Omental fat pad (tissue), 4 donors: Measurements from ENCODE around the gene DNHD1. TPM values are rescaled to one million over a fixed set of nuclear protein-coding genes. Genes with fewer than 3 reads are reported as not detected.

Experiments
- ATAC-seq: fragments of 150-250 bp; one replicate; pipeline ENCODE4 v1.9.1; 2016; ENCODE audit warnings: mild to moderate bottlenecking, moderate library complexity; ENCODE audit not compliant: low FRiP score
- DNase-seq: peaks from one replicate; pipeline ENCODE4 v3.0.0-alpha.2; 2019; ENCODE audit warnings: low spot score
- total RNA-seq, 4 donors: library from RNA; depleted of rRNA; stranded (reverse); fragments of >200 nt; gene quantifications; one replicate each; pipeline ENCODE4 v1.1.0, GENCODE V29; 2016
- TF ChIP-seq, protein P1 (sequence below), 3 donors: fragments of 450-650 bp; IDR thresholded peaks; one replicate each; pipeline ENCODE4 v1.5.1; 2016 to 2017; ENCODE audit warnings: antibody characterized with exemption in 3 of 3, mild to moderate bottlenecking in 3 of 3, moderate library complexity in 2 of 3

Gene DNHD1
- total RNA-seq, 4 donors from 2014 or later = 11.7 to 20.5 (median 16.6) TPM

DNA sequence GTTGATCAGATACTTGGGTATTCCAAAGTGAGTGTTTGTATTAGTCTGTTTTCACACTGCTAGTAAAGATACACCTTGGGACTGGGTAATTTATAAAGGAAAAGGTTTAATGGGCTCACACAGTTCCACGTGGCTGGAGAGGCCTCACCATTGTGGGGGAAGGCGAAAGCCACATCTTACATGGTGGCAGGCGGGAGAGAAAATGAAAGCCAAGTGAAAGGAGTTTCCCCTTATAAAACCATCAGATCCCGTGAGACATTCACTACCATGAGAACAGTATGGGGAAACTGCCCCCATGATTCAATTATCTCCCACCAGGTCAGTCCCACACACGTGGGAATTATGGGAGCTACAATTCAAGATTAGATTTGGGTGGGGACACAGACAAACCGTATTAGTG, 8.7 kb upstream of the DNHD1 start:
- ATAC-seq (no peak), DNase-seq (no peak)
- TF ChIP-seq, protein P1, sequence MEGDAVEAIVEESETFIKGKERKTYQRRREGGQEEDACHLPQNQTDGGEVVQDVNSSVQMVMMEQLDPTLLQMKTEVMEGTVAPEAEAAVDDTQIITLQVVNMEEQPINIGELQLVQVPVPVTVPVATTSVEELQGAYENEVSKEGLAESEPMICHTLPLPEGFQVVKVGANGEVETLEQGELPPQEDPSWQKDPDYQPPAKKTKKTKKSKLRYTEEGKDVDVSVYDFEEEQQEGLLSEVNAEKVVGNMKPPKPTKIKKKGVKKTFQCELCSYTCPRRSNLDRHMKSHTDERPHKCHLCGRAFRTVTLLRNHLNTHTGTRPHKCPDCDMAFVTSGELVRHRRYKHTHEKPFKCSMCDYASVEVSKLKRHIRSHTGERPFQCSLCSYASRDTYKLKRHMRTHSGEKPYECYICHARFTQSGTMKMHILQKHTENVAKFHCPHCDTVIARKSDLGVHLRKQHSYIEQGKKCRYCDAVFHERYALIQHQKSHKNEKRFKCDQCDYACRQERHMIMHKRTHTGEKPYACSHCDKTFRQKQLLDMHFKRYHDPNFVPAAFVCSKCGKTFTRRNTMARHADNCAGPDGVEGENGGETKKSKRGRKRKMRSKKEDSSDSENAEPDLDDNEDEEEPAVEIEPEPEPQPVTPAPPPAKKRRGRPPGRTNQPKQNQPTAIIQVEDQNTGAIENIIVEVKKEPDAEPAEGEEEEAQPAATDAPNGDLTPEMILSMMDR (IDR thresholded peaks at IDR 0.05) = no peak

DNA sequence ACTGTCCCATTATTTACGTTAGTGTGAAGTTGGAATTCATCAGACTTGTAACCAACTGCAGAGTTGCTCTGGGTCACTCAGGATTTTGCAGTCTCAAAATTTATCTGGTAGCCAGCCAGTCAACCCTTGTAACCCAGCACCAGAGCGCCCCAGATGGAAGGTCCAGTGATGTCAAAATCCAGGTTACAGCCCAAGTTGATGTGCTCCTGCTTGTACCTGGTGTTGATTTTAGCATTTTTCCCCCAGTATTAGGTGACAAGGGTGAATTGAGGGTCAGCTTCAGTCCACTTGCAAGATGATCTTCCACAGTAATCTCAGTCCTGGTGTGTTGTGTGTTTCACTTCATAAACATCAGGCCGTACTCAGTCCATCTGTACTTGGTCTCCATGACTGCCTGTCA, 8.3 kb upstream of the DNHD1 start:
- no peak for ATAC-seq
- TF ChIP-seq, protein P1 (IDR thresholded peaks at IDR 0.05) = no peak
- no peak for DNase-seq

DNA sequence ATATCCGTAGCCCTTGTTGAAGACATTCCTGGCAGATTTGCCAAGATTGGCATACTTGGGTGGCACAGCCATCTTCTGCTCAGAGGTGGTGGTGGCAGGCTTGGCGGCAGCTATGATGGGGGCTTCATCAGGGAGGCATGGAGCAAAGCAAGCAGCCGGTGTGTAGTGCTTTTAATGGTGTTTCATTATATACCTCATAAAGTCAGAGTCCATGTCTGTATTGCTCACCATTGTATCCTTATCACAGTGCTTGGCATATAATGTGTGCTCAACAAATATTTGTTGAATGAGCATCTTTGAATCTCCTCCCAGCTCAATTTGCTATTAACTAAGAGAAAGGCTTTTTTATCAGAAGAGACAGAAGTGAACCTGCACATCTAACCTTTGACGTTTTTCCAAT, 7.8 kb upstream of the DNHD1 start:
- ATAC-seq (no peak), DNase-seq (no peak)
- TF ChIP-seq, protein P1 (IDR thresholded peaks at IDR 0.05) = no peak

DNA sequence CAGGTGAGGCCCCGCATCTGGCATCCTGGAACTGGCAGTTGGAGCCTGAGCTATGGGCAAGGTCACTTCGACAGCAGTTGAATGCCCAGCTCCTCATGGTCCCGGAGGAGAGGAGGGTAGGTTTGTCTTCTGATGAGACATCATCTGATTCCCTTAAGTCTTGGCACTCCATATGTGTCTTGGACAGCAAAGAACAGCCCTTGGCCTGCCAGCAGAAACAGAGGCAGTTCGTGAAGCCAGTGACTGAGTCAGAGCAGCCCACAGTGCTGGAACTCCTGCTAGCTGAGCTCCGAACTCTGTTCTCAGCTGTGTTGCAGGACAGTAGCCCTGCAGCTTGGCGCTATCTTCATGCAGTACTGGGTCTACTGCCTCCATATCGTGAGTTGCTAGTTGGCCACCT, 1.0 kb downstream of the DNHD1 start:
- TF ChIP-seq, protein P1 (IDR thresholded peaks at IDR 0.05) = no peak
- DNase-seq (no peak), ATAC-seq (no peak)

DNA sequence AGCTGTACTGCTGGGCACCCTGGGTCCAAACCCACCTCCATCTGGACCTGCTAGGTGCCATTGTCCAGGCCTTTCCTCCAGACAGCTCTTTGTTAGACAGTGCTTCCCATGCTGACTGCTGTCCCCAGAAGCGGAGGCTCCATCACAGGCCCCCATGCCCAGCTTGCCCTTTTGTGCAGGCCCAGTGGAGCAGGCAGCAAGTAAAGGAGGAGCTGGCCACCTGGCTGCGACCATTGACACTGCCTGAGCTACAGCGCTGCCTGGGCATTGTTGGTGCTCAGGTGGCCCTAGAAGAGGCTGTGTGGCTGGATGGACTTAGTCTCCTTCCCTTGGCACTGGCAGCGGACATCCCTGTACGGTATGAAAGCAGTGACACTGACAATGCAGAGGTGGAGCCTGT, 1.5 kb downstream of the DNHD1 start:
- DNase-seq (no peak), ATAC-seq (no peak)
- TF ChIP-seq, protein P1 (IDR thresholded peaks at IDR 0.05) = no peak

DNA sequence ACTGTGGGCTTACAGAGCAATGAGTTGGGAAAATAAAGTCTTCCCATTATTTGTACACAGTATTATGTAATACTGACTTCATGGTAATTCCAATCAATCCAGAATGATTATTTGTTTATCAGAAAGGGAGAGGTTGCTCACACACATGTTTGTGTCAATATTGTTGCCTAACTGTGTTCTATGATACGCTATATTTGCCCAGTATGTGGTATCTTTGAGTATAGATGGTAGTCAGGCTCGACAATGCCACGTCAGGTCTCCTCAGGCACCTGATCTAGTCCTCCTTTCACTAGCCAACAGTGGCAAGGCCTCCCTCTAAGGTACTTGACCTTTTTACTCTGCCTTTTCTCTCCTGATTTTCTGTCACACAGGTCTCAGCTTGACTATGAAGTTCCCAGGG, 5.3 kb downstream of the DNHD1 start:
- ATAC-seq = no peak
- TF ChIP-seq, protein P1 (IDR thresholded peaks at IDR 0.05) = no peak
- DNase-seq = no peak

DNA sequence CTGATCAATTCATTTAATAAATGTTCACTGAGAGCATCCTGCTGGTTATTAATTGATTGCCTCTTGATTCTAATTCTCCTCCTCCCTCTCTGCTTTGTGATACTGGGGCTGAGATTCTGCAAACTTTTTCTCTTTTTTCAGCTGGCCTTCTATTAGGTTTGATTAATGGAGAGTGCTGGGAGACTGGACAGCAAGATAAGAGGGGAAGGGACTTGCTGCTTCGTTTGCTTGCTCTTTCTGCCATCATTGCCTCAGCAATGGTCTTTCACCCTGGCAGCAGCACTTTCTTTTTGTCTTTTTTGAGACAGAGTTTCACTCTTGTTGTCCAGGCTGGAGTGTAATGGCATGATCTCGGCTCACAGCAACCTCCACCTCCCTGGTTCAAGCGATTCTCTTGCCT, 7.1 kb downstream of the DNHD1 start:
- DNase-seq (no peak), ATAC-seq (no peak)
- TF ChIP-seq, protein P1 (IDR thresholded peaks at IDR 0.05) = no peak
